ENCODE measurements around the gene SNRNP27. TPM values are rescaled to one million over a fixed set of nuclear protein-coding genes. Genes with fewer than 3 reads are reported as not detected.
"Not testable (repeated sequence)": the region's sequence is repeated elsewhere in the genome, so short reads cannot be mapped to it uniquely, and the experiment has no call there.

SNRNP27 gene
- total RNA-seq, 2 experiments from 2014 or later: 54.3 to 57.9 TPM

DNA sequence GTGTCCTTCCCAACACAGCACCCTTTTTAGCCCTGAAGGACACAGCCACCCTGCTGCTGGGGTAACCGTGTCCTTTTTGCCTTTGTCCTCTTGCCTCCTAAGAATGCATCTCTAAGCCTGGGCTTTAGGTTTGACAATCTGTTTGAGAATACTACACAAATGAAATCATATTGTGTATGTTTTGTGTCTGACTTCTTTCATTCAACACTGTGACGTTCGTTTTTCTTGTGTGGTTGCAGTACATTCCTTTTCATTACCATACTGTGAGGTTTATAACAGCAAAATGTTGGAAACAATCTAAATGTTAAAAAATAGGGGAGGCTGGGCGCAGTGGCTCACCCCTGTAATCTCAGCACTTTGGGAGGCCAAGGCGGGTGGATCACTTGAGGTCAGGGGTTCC, 56.5 kb downstream of the SNRNP27 start:
- H3K4me3 Mint-ChIP-seq: no peak overlapping the region
- TF ChIP-seq, protein P1, sequence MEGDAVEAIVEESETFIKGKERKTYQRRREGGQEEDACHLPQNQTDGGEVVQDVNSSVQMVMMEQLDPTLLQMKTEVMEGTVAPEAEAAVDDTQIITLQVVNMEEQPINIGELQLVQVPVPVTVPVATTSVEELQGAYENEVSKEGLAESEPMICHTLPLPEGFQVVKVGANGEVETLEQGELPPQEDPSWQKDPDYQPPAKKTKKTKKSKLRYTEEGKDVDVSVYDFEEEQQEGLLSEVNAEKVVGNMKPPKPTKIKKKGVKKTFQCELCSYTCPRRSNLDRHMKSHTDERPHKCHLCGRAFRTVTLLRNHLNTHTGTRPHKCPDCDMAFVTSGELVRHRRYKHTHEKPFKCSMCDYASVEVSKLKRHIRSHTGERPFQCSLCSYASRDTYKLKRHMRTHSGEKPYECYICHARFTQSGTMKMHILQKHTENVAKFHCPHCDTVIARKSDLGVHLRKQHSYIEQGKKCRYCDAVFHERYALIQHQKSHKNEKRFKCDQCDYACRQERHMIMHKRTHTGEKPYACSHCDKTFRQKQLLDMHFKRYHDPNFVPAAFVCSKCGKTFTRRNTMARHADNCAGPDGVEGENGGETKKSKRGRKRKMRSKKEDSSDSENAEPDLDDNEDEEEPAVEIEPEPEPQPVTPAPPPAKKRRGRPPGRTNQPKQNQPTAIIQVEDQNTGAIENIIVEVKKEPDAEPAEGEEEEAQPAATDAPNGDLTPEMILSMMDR (IDR thresholded peaks at IDR 0.05): no peak
- peaks cover 29% of the 10 kb centered on the region for H3K4me1 Mint-ChIP-seq (ENCODE audit: low read depth)
- no peaks in the 10 kb centered on the region for H3K9me3 Mint-ChIP-seq
- POLR2A ChIA-PET: no interaction called here
- DNase-seq (no peak), ATAC-seq (no peak)
- no peak overlapping the region for H3K27ac Mint-ChIP-seq
- no peaks in the 10 kb centered on the region for H3K36me3 Mint-ChIP-seq (ENCODE audit: low read depth)
- intact Hi-C loops (cut with micrococcal nuclease): no loop called here
- H3K27me3 Mint-ChIP-seq: no peaks in the 10 kb centered on the region
- CTCF ChIA-PET: no interaction called here

DNA sequence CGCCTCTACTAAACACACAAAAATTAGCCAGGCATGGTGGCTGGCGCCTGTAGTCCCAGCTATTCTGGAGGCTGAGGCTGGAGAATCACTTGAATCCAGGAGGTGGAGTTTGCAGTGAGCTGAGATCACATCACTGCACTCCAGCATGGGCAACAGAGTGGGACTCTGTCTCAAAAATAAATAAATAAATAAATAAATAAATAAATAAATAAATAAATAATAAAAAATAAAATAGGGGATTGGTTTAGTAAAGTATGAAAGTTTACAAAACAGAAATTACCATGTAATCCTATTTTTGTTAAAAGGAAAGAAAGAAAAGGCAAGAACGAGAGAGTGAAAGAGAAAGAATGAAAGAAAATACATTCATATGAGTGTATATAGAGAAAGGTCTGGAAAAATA, 56.9 kb downstream of the SNRNP27 start:
- intact Hi-C loops (cut with micrococcal nuclease); H3K27ac Mint-ChIP-seq; POLR2A ChIA-PET; H3K27me3 Mint-ChIP-seq; DNase-seq; H3K9me3 Mint-ChIP-seq; ATAC-seq; H3K36me3 Mint-ChIP-seq (ENCODE audit: low read depth); CTCF ChIA-PET; H3K4me3 Mint-ChIP-seq: not testable (repeated sequence)
- peaks cover 25% of the 10 kb centered on the region for H3K4me1 Mint-ChIP-seq (ENCODE audit: low read depth)

DNA sequence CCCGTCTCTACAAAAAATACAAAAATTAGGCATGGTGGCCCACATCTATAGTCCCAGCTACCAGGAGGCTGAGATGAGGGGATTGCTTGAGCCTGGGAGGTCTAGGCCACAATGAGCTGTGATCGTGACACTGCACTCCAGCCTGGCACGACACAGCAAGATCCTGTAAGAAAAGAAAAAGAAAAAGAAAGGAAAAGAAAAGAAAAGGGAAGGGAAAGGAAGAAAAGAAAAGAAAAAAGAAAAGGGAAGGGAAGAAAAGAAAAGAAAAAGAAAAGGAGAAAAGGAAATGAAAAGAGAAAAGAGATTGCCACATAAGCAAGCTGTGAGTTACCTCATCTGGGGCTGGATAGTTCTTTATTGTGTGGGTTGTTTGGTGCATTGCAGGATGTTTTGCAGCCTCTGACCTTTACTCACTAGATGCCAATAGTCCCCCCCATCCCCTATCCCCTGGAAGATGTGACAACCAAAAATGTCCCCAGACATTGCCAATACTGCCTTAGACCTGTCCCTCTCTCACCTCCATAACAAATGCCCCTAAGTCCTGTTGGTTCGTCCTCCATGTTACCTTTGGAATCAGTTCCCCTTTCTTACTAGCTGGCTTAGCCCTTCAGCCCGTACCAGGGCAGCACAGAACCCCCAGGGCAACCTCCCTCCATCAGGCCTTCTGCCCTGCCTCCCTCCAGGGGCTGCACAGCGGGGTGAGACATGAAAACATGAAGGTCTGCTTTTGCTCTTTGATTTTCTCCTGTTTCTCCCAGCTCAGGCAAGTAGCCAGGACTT, 58.8 kb downstream of the SNRNP27 start:
- Mint-ChIP-seq H3K9me3 (no peaks in the 10 kb centered on the region), H3K27ac (no peak overlapping the region), H3K27me3 (no peaks in the 10 kb centered on the region), H3K4me3 (no peak overlapping the region), H3K4me1 (ENCODE audit: low read depth) (peaks cover 6% of the 10 kb centered on the region), H3K36me3 (ENCODE audit: low read depth) (no peaks in the 10 kb centered on the region)
- ChIA-PET POLR2A (interaction anchor here (1.2 kb wide), 1 partner anchor 32 kb away, joined by 5 read pairs; no protein-coding TSS in a partner anchor), CTCF (interaction anchor here (1.1 to 1.7 kb wide), 2 partner anchors 40 to 115 kb away, joined by 3 read pairs; no protein-coding TSS in a partner anchor)
- DNase-seq (no peak), ATAC-seq (no peak)
- TF ChIP-seq, protein P1 (IDR thresholded peaks at IDR 0.05): no peak
- intact Hi-C loops (cut with micrococcal nuclease): no loop called here

DNA sequence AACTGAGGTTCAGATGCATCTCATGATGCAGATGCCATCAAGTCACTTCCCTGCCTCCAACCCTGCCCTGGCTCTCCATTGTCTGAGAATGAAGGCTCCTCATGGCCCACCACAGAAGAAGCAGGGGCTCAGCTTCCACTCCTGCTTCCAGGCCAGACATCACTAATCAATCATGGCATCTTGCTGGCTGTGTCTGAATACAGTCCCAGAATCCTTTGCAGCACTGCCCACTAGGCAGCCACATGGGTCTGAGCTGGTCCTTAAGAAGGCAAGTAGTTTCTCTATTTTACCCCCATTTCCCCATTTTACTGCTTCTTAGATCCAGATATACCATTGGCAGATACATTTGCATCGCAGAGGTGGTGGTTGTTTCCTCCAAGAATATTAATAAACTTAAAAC, 60.3 kb downstream of the SNRNP27 start:
- TF ChIP-seq, protein P1 (IDR thresholded peaks at IDR 0.05): no peak
- ATAC-seq (no peak), DNase-seq (no peak)
- intact Hi-C loops (cut with micrococcal nuclease): no loop called here
- no peak overlapping the region for H3K27ac Mint-ChIP-seq
- ChIA-PET CTCF (interaction anchor here (1.1 to 2.3 kb wide), 3 partner anchors 31 to 114 kb away, joined by 3 to 7 read pairs (median 3); no protein-coding TSS in a partner anchor), POLR2A (interaction anchor here (1.2 to 1.8 kb wide), 2 partner anchors 8 to 34 kb away, joined by 4 to 5 read pairs; no protein-coding TSS in a partner anchor)
- peaks cover 3% of the 10 kb centered on the region for H3K4me1 Mint-ChIP-seq (ENCODE audit: low read depth)
- H3K36me3 Mint-ChIP-seq (ENCODE audit: low read depth): no peaks in the 10 kb centered on the region
- H3K4me3 Mint-ChIP-seq: no peak overlapping the region
- no peaks in the 10 kb centered on the region for H3K9me3 Mint-ChIP-seq
- H3K27me3 Mint-ChIP-seq: no peaks in the 10 kb centered on the region

Other genes starting within 250 kb of the SNRNP27 start
- 10 to 100 TPM; 14.6 to 17.5 TPM for gene ANXA4, start 151.8 kb upstream of the SNRNP27 start, total RNA-seq
- gene GMCL1, start 64.3 kb upstream of the SNRNP27 start, total RNA-seq: 10 to 100 TPM; 18.1 to 20.4 TPM
- 10 to 100 TPM in 1 of 2 experiments, 1 to 10 TPM in 1; 9.9 to 11.7 TPM for gene MXD1, start 21.2 kb downstream of the SNRNP27 start, total RNA-seq
- under 1 TPM; 0.65 to 0.76 TPM for gene ASPRV1, start 67.7 kb downstream of the SNRNP27 start, total RNA-seq
- 100 to 1,000 TPM; 470 to 489 TPM for gene PCBP1, start 193.5 kb downstream of the SNRNP27 start, total RNA-seq

Measured in activated CD8-positive, alpha-beta T cell treated with anti-CD3 and anti-CD28 coated beads for 36 hours (primary cell).